Brain microvascular endothelial cell (primary cell): ENCODE results near the gene TM2D3.

Source experiments
- DNase-seq: peaks from one replicate; pipeline ENCODE4 v3.0.0-alpha.2; 2020
- H3K27ac ChIP-seq: fragments of 250-450 bp; sonication (Bioruptor Pico); 2 replicates; pipeline ENCODE4 v1.5.1; 2020; ENCODE audit warnings: mild to moderate bottlenecking, moderate library complexity
- H3K27me3 ChIP-seq: fragments of 250-450 bp; sonication (Bioruptor Pico); replicated peaks from 2 replicates; pipeline ENCODE4 v1.5.1; 2020; ENCODE audit warnings: mild to moderate bottlenecking
- H3K36me3 ChIP-seq: fragments of 250-450 bp; sonication (Bioruptor Pico); replicated peaks from 2 replicates; pipeline ENCODE4 v1.5.1; 2020; ENCODE audit warnings: mild to moderate bottlenecking
- H3K4me3 ChIP-seq: 2 replicates; pipeline ENCODE4 v1.5.1; 2011; ENCODE audit warnings: low read depth, mild to moderate bottlenecking, control low read depth, low read length, moderate library complexity
- CTCF ChIP-seq: IDR thresholded peaks from 2 replicates; pipeline ENCODE4 v1.5.1; 2011; ENCODE audit warnings: low read depth, mild to moderate bottlenecking, moderate library complexity, low read length, control low read depth, inconsistent platforms; ENCODE audit errors: missing control alignments
- in situ Hi-C: cut with HindIII; loops from 2 replicates; pipeline ENCODE4 v1.10.0; 2017; ENCODE audit warnings: low sequenced_read_pairs, low pct_ligation_motif_present

TM2D3 gene

GRCh38 chr15:101618851-101619614 is 33.1 kb downstream of the TM2D3 start:
- Histone ChIP-seq H3K36me3 (no peaks in the 10 kb centered on the region), H3K27ac (no peak overlapping the region), H3K4me3 (no peak overlapping the region), H3K27me3 (no peaks in the 10 kb centered on the region)
- no peak for TF ChIP-seq CTCF
- no peak for DNase-seq
- in situ Hi-C loops = no loop called here

GRCh38 chr15:101618076-101618475 is 34.1 kb downstream of the TM2D3 start:
- in situ Hi-C loops = no loop called here
- TF ChIP-seq CTCF = no peak

GRCh38 chr15:101617390-101617965 is 34.7 kb downstream of the TM2D3 start:
- Histone ChIP-seq H3K36me3 (no peaks in the 10 kb centered on the region), H3K4me3 (no peak overlapping the region), H3K27me3 (no peaks in the 10 kb centered on the region), H3K27ac (no peak overlapping the region)
- in situ Hi-C loops = no loop called here
- TF ChIP-seq CTCF = no peak
- no peak for DNase-seq

More at GRCh38 chr15:101618076-101618475, 34.1 kb downstream of the TM2D3 start:
- Histone ChIP-seq H3K4me3 (no peak overlapping the region), H3K27ac (no peak overlapping the region), H3K27me3 (no peaks in the 10 kb centered on the region), H3K36me3 (no peaks in the 10 kb centered on the region)
- no peak for DNase-seq

- in situ Hi-C loops = no loop called here
- H3K36me3 ChIP-seq = no peaks in the 10 kb centered on the region
- DNase-seq = peak; percentile 49
- peak overlapping the region; percentile 26 for H3K4me3 ChIP-seq
- no peak overlapping the region for H3K27ac ChIP-seq
- no peaks in the 10 kb centered on the region for H3K27me3 ChIP-seq
- TF ChIP-seq CTCF = no peak
Measured at GRCh38 chr15:101615986-101616848, 36.0 kb downstream of the TM2D3 start.

- DNase-seq = no peak
- H3K36me3 ChIP-seq = no peaks in the 10 kb centered on the region
- no peak for TF ChIP-seq CTCF
- no peak overlapping the region for H3K27ac ChIP-seq
- in situ Hi-C loops = no loop called here
- H3K27me3 ChIP-seq = no peaks in the 10 kb centered on the region
- H3K4me3 ChIP-seq = no peak overlapping the region
Measured at GRCh38 chr15:101615414-101615985, 36.7 kb downstream of the TM2D3 start.
